Neural cell (in vitro differentiated cells): ENCODE data around the gene XRCC6.

Experiments
- EP300 ChIP-seq: fragments of 450-650 bp; conservative IDR thresholded peaks from 2 replicates; pipeline ENCODE4 v1.6.1; 2014; ENCODE audit warnings: antibody characterized with exemption, mild to moderate bottlenecking, moderate library complexity; ENCODE audit not compliant: poor library complexity, severe bottlenecking
- MXI1 ChIP-seq: fragments of 450-650 bp; conservative IDR thresholded peaks from 2 replicates; pipeline ENCODE4 v1.6.1; 2014; ENCODE audit warnings: antibody characterized with exemption, mild to moderate bottlenecking; ENCODE audit not compliant: poor library complexity, severe bottlenecking
- POLR2AphosphoS5 ChIP-seq: IDR thresholded peaks from 2 replicates; pipeline ENCODE4 v1.6.1; 2012
- RAD21 ChIP-seq: fragments of 450-650 bp; conservative IDR thresholded peaks from 2 replicates; pipeline ENCODE4 v1.6.1; 2014; ENCODE audit warnings: antibody characterized with exemption, mild to moderate bottlenecking, moderate library complexity
- SMC3 ChIP-seq: fragments of 450-650 bp; conservative IDR thresholded peaks from 2 replicates; pipeline ENCODE4 v1.6.1; 2014; ENCODE audit warnings: antibody characterized with exemption, mild to moderate bottlenecking, moderate library complexity; ENCODE audit not compliant: poor library complexity
- TF ChIP-seq, protein P1 (sequence below): fragments of 450-650 bp; IDR thresholded peaks from 2 replicates; pipeline ENCODE4 v1.5.1; 2014; ENCODE audit warnings: antibody characterized with exemption, mild to moderate bottlenecking, moderate library complexity; ENCODE audit not compliant: poor library complexity, severe bottlenecking

DNA sequence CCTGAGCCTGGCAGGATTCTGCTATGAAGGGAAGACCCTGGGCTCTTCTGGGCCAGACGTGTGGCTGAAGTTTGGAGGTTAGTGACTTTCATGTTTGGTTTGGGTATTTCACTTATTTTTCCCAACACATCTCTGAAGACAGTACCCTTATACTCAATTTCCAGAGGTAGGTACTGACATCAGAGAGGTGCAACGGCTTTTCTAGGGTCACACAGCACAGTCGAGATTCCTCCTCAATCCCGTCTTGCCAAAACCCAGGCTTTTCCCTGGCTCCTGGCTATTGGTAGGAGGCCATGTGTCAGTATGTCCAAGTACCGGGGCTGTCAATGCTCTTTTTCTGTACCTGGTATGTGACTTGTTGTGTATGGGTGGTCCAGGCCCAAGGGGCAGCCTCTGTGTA lies 25.4 kb upstream of the XRCC6 start:
- TF ChIP-seq SMC3 (no peak), RAD21 (no peak), MXI1 (no peak), EP300 (no peak), POLR2AphosphoS5 (no peak)
- TF ChIP-seq, protein P1, sequence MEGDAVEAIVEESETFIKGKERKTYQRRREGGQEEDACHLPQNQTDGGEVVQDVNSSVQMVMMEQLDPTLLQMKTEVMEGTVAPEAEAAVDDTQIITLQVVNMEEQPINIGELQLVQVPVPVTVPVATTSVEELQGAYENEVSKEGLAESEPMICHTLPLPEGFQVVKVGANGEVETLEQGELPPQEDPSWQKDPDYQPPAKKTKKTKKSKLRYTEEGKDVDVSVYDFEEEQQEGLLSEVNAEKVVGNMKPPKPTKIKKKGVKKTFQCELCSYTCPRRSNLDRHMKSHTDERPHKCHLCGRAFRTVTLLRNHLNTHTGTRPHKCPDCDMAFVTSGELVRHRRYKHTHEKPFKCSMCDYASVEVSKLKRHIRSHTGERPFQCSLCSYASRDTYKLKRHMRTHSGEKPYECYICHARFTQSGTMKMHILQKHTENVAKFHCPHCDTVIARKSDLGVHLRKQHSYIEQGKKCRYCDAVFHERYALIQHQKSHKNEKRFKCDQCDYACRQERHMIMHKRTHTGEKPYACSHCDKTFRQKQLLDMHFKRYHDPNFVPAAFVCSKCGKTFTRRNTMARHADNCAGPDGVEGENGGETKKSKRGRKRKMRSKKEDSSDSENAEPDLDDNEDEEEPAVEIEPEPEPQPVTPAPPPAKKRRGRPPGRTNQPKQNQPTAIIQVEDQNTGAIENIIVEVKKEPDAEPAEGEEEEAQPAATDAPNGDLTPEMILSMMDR, result no peak
